ENCODE results near the gene PTCD1.

The PTCD1 gene

GRCh38 chr7:99469381-99470065 is 30.9 kb upstream of the PTCD1 start:
- no peak overlapping the region for H3K4me3 ChIP-seq (ENCODE audit: low read depth, low read length)
- DNase-seq (ENCODE audit: low read depth) = no peak
- no peak for TF ChIP-seq CTCF (IDR thresholded peaks at IDR 0.05; ENCODE audit: low read depth, low read length, missing control alignments)

GRCh38 chr7:99468336-99468918 is 29.8 kb upstream of the PTCD1 start:
- no peak for DNase-seq (ENCODE audit: low read depth)
- no peak for TF ChIP-seq CTCF (IDR thresholded peaks at IDR 0.05; ENCODE audit: low read depth, low read length, missing control alignments)
- no peak overlapping the region for H3K4me3 ChIP-seq (ENCODE audit: low read depth, low read length)

- peak overlapping the region; percentile 87 for H3K4me3 ChIP-seq (ENCODE audit: low read depth, low read length)
- no peak for DNase-seq (ENCODE audit: low read depth)
- TF ChIP-seq CTCF (IDR thresholded peaks at IDR 0.05; ENCODE audit: low read depth, low read length, missing control alignments) = no peak
Observed at GRCh38 chr7:99465421-99465768, 26.8 kb upstream of the PTCD1 start.

GRCh38 chr7:99461221-99461620 is 22.6 kb upstream of the PTCD1 start:
- no peak overlapping the region for H3K4me3 ChIP-seq (ENCODE audit: low read depth, low read length)
- TF ChIP-seq CTCF (IDR thresholded peaks at IDR 0.05; ENCODE audit: low read depth, low read length, missing control alignments) = peak; percentile 24
- DNase-seq (ENCODE audit: low read depth) = no peak

GRCh38 chr7:99460651-99461050 is 22.1 kb upstream of the PTCD1 start:
- TF ChIP-seq CTCF (IDR thresholded peaks at IDR 0.05; ENCODE audit: low read depth, low read length, missing control alignments) = no peak
- H3K4me3 ChIP-seq (ENCODE audit: low read depth, low read length) = no peak overlapping the region
- no peak for DNase-seq (ENCODE audit: low read depth)

GRCh38 chr7:99459087-99459486 is 20.5 kb upstream of the PTCD1 start:
- no peak overlapping the region for H3K4me3 ChIP-seq (ENCODE audit: low read depth, low read length)
- peak; percentile 61 for TF ChIP-seq CTCF (IDR thresholded peaks at IDR 0.05; ENCODE audit: low read depth, low read length, missing control alignments)
- no peak for DNase-seq (ENCODE audit: low read depth)

Data from GM12864 (cell line).